Natural killer cell (primary cell): ENCODE data around the gene TM9SF4. TPM values are rescaled to one million over a fixed set of nuclear protein-coding genes. Genes with fewer than 3 reads are reported as not detected.

ENCODE experiments used
- ATAC-seq, 3 donors: fragments of 150-1000 bp in 2 of 3; fragments of 200-7000 bp in 1 of 3; cut with Tn5 transposase; 1 replicate in 1 of 3; 2 replicates in 2 of 3; pipeline ENCODE4 v1.10.0; 2021; ENCODE audit warnings: mild to moderate bottlenecking in 2 of 3, moderate library complexity in 2 of 3
- DNase-seq, 2 donors: peaks; one replicate each; pipeline versions ENCODE4 v3.0.0 to v3.0.0-alpha.2; 2013 to 2021; ENCODE audit warnings: mixed read lengths in 1 of 2
- H3K27ac ChIP-seq: one replicate; pipeline ENCODE4 v1.5.1; 2013; ENCODE audit warnings: mild to moderate bottlenecking, low read length
- H3K27me3 ChIP-seq: one replicate; pipeline ENCODE4 v1.6.1; 2013; ENCODE audit warnings: low read length; ENCODE audit not compliant: control insufficient read depth, insufficient read depth
- H3K36me3 ChIP-seq: one replicate; pipeline ENCODE4 v1.6.1; 2013; ENCODE audit warnings: low read length; ENCODE audit not compliant: control insufficient read depth, insufficient read depth
- H3K4me1 ChIP-seq: one replicate; pipeline ENCODE4 v1.6.1; 2013; ENCODE audit warnings: low read length; ENCODE audit not compliant: control insufficient read depth, insufficient read depth
- H3K4me3 ChIP-seq: one replicate; pipeline ENCODE4 v1.5.1; 2013; ENCODE audit warnings: low read length
- H3K9me3 ChIP-seq: one replicate; pipeline ENCODE4 v1.6.1; 2013; ENCODE audit warnings: low read length; ENCODE audit not compliant: control insufficient read depth, insufficient read depth
- H3K27ac Mint-ChIP-seq, 2 donors: one replicate each; pipeline ENCODE4 v1.8.0; 2022; ENCODE audit warnings: mild to moderate bottlenecking in 2 of 2, mixed read lengths in 2 of 2, moderate library complexity in 1 of 2
- H3K27me3 Mint-ChIP-seq, 2 donors: one replicate each; pipeline ENCODE4 v1.8.0; 2022; ENCODE audit warnings: low read depth in 2 of 2, mixed read lengths in 2 of 2
- H3K36me3 Mint-ChIP-seq: one replicate; pipeline ENCODE4 v1.8.0; 2022; ENCODE audit warnings: mixed read lengths
- H3K4me1 Mint-ChIP-seq, 2 donors: one replicate each; pipeline ENCODE4 v1.8.0; 2022; ENCODE audit warnings: mixed read lengths in 2 of 2
- H3K4me3 Mint-ChIP-seq: one replicate; pipeline ENCODE4 v1.8.0; 2022; ENCODE audit warnings: mild to moderate bottlenecking, moderate library complexity, mixed read lengths
- H3K9me3 Mint-ChIP-seq, 2 donors: one replicate each; pipeline ENCODE4 v1.8.0; 2022; ENCODE audit warnings: mixed read lengths in 2 of 2
- WGBS: methylation state at CpG from one replicate; pipeline ENCODE4 v1.1.7; 2013; ENCODE audit warnings: missing lambda C conversion rate; ENCODE audit not compliant: insufficient coverage; 5-methylcytosine and 5-hydroxymethylcytosine counted together
- intact Hi-C: fragments of 100-400 bp; cut with micrococcal nuclease; formaldehyde crosslinking; loops from one replicate; pipeline ENCODE4 v1.14.2; 2022
- total RNA-seq, 4 donors: library from RNA; stranded (reverse); fragments of 120-200 nt in 1 of 4; gene quantifications; one replicate each; pipeline versions ENCODE4 v1.2.3 to v1.2.4, GENCODE V29; 2013 to 2022
- TF ChIP-seq, protein P1 (sequence below): fragments of 200-600 bp; IDR thresholded peaks from one replicate; pipeline ENCODE4 v1.8.0; 2022; ENCODE audit warnings: antibody characterized with exemption

The TM9SF4 gene
- total RNA-seq, 3 donors from 2014 or later (not counting 1 experiment from before 2014, with no cell fraction given) = 35.8 to 42.8 (median 41.2) TPM

GRCh38 chr20:32199006-32199405, 89.5 kb downstream of the TM9SF4 start:
- intact Hi-C loops = no loop called here
- Mint-ChIP-seq H3K27ac (no peak overlapping the region), H3K4me3 (no peak overlapping the region), H3K36me3 (peaks cover 8% of the 10 kb centered on the region), H3K9me3 (no peaks in the 10 kb centered on the region), H3K27me3 (no peaks in the 10 kb centered on the region), H3K4me1 (peaks cover 15 to 38% of the 10 kb centered on the region in 2 donors)
- TF ChIP-seq, protein P1, sequence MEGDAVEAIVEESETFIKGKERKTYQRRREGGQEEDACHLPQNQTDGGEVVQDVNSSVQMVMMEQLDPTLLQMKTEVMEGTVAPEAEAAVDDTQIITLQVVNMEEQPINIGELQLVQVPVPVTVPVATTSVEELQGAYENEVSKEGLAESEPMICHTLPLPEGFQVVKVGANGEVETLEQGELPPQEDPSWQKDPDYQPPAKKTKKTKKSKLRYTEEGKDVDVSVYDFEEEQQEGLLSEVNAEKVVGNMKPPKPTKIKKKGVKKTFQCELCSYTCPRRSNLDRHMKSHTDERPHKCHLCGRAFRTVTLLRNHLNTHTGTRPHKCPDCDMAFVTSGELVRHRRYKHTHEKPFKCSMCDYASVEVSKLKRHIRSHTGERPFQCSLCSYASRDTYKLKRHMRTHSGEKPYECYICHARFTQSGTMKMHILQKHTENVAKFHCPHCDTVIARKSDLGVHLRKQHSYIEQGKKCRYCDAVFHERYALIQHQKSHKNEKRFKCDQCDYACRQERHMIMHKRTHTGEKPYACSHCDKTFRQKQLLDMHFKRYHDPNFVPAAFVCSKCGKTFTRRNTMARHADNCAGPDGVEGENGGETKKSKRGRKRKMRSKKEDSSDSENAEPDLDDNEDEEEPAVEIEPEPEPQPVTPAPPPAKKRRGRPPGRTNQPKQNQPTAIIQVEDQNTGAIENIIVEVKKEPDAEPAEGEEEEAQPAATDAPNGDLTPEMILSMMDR = no peak
- H3K4me1 ChIP-seq = peaks cover under 1% of the 10 kb centered on the region
- no peak overlapping the region for H3K4me3 ChIP-seq
- no peak overlapping the region for H3K27ac ChIP-seq
- no peak for DNase-seq
- ATAC-seq = no peak
- H3K27me3 ChIP-seq = no peaks in the 10 kb centered on the region
- WGBS = 90% methylated on average over 2 of the region's 4 CpGs
- no peaks in the 10 kb centered on the region for H3K9me3 ChIP-seq
- peaks cover 49% of the 10 kb centered on the region for H3K36me3 ChIP-seq

- peaks cover 28% of the 10 kb centered on the region for H3K36me3 ChIP-seq
- no peaks in the 10 kb centered on the region for H3K9me3 ChIP-seq
- Mint-ChIP-seq H3K4me3 (no peak overlapping the region), H3K36me3 (no peaks in the 10 kb centered on the region), H3K4me1 (peaks cover 40 to 50% of the 10 kb centered on the region in 2 donors), H3K9me3 (no peaks in the 10 kb centered on the region), H3K27me3 (no peaks in the 10 kb centered on the region), H3K27ac (no peak overlapping the region)
- H3K27me3 ChIP-seq = no peaks in the 10 kb centered on the region
- peaks cover 7% of the 10 kb centered on the region for H3K4me1 ChIP-seq
- intact Hi-C loops = no loop called here
- no peak overlapping the region for H3K27ac ChIP-seq
- 94% methylated on average over 4 of the region's 4 CpGs for WGBS
- H3K4me3 ChIP-seq = no peak overlapping the region
- ATAC-seq = no peak
- TF ChIP-seq, protein P1 = no peak
- no peak for DNase-seq
Measured at GRCh38 chr20:32201296-32201976, 91.9 kb downstream of the TM9SF4 start.

DNA sequence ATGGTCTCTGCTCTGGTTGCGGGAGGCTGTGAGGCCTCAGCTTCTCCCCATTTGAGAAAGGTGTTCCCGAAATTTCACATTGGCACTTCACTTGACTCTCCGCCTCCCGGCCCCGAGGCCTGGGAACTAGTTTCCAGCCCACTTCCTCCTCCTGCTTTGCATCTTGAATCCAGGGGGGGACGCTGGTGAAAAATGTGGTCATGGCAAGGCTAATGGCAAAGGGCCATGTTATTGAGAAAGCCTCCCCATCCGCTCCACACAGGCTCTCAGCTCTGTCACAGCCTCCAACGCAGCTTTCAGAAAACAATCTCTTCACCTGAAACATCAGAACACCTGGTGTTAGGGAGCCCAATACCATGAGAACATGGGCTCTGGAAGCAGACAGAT, 92.5 kb downstream of the TM9SF4 start:
- Mint-ChIP-seq H3K4me1 (peaks cover 45 to 55% of the 10 kb centered on the region in 2 donors), H3K27me3 (no peaks in the 10 kb centered on the region), H3K36me3 (no peaks in the 10 kb centered on the region), H3K4me3 (no peak overlapping the region), H3K27ac (no peak overlapping the region), H3K9me3 (no peaks in the 10 kb centered on the region)
- H3K4me1 ChIP-seq = peaks cover 12% of the 10 kb centered on the region
- H3K27me3 ChIP-seq = no peaks in the 10 kb centered on the region
- ATAC-seq (no peak), DNase-seq (no peak)
- H3K9me3 ChIP-seq = no peaks in the 10 kb centered on the region
- TF ChIP-seq, protein P1 = no peak
- intact Hi-C loops = no loop called here
- peaks cover 25% of the 10 kb centered on the region for H3K36me3 ChIP-seq
- 90% methylated on average over 8 of the region's 8 CpGs for WGBS
- H3K4me3 ChIP-seq = no peak overlapping the region
- no peak overlapping the region for H3K27ac ChIP-seq
